NCI-H524 treated with DMSO at 0.1 percent for 48 hours (cell line): Measurements from ENCODE around the gene PTPN11.
"Not testable (repeated sequence)": the region's sequence is repeated elsewhere in the genome, so short reads cannot be mapped to it uniquely, and the experiment has no call there.

Source experiments
- DNase-seq: peaks from one replicate; lab custom pipeline; 2025; lab: John Stamatoyannopoulos, UW

Gene PTPN11

GRCh38 chr12:112448165-112448564 lies 29.4 kb downstream of the PTPN11 start:
- not testable (repeated sequence) for DNase-seq

DNA sequence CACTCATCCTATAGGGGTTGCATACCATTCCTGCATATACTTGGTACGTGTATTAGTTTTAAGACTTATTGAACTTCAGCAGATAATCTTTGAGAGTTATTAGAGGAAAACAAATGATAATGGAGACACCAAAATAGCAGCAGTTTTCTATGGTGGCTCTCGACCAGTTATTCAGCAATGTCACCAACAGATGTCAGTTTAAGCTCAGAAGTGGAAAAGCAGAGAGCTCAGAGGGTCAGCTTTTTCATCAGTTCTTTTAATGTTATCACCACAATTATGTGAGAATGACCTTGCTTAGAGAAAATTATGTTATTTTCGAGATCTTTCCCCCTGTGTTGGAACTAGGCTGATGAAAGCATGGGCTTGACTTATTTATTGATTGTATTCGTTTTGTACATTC lies 32.0 kb downstream of the PTPN11 start:
- no peak for DNase-seq

DNA sequence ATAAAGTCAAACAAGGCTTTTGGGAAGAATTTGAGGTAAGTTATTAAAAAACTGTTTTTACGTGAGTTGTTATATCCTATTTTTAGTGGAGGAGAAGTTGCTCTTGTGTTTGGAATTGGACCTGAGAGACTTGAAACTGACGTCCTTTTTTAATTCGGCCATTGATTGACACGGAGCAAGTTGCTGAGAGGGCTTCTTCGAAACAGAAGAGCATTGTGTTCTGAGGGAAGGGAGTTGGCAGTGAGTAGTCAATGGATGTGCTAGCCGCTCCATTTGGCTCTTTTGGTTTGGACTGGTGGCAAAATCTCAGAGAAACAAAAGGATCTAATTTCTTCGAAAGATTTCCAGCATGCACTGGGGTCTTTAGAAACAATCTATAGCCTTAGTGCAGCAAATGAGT lies 37.3 kb downstream of the PTPN11 start:
- no peak for DNase-seq

GRCh38 chr12:112457142-112457541 lies 38.4 kb downstream of the PTPN11 start:
- not testable (repeated sequence) for DNase-seq

GRCh38 chr12:112458330-112458729 lies 39.6 kb downstream of the PTPN11 start:
- no peak for DNase-seq

GRCh38 chr12:112458751-112459150 lies 40.0 kb downstream of the PTPN11 start:
- no peak for DNase-seq

- DNase-seq = no peak
These were observed 44.7 kb downstream of the PTPN11 start for GRCh38 chr12:112463478-112463877.

GRCh38 chr12:112464605-112465004 lies 45.9 kb downstream of the PTPN11 start:
- no peak for DNase-seq

- DNase-seq = no peak
These were observed 47.3 kb downstream of the PTPN11 start for GRCh38 chr12:112466011-112466422.

GRCh38 chr12:112466835-112467234 lies 48.1 kb downstream of the PTPN11 start:
- no peak for DNase-seq

- no peak for DNase-seq
These were observed 49.3 kb downstream of the PTPN11 start for GRCh38 chr12:112468046-112468445.

- no peak for DNase-seq
These were observed 54.3 kb downstream of the PTPN11 start for GRCh38 chr12:112473056-112473455.

DNA sequence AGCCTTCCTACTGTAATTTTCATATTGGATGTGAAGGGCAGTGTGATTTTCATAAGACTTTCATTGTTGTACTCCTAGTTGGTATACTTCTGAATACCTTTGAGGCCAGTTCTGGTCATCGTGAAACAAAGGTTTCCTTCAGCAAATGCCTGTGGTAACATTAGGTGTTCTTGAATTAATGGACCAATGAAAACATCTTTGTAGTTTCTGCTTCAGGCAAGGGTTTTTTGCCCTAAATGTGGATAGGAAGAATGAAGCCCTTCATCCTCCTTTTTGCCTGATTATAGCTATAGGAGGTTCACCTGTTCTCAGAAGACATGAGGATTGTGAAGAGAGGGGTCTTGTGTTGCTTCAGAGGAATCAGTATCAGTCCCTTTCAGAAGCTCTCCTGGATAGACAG lies 60.7 kb downstream of the PTPN11 start:
- DNase-seq = no peak

DNA sequence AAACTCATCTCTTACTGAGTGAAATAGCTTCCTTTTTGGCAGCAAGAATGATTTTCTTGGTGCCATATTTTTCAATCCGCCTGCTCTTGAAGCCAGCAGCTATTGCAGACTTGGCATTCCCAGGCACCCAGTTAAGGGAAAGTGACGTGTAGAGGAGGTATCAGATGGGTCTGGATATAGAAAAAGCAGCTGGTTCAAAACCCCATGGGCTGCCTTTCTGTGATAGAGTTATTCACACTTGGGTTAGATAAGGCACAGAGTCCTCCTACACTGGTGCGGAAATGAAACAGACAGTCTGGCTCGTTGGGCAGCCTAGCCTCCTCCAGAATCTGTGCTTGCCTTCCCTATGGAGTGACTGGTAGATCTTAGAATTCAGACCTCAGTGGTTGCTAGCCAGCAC lies 62.2 kb downstream of the PTPN11 start:
- no peak for DNase-seq

DNA sequence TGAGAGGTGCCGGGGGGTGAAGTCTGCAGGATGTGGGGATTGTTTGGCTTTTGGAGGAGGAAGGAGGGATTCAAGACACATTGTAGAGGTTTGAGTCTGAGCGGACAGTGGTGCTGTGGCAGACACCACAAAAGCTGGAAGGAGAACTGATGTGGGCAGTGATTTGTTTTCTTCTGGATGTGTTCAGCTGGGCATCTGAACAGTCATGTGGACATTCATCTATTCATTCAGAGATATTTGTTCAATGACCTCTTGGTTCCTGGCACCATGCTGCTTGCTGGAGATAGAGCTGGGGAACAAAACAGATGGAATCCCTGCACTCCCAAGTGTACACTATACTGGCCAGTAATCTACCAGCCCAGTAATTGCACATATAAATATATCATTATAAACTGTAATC lies 64.0 kb downstream of the PTPN11 start:
- no peak for DNase-seq

GRCh38 chr12:112486361-112486760 lies 67.6 kb downstream of the PTPN11 start:
- DNase-seq = no peak

GRCh38 chr12:112488257-112488876 lies 69.6 kb downstream of the PTPN11 start:
- DNase-seq = no peak

DNA sequence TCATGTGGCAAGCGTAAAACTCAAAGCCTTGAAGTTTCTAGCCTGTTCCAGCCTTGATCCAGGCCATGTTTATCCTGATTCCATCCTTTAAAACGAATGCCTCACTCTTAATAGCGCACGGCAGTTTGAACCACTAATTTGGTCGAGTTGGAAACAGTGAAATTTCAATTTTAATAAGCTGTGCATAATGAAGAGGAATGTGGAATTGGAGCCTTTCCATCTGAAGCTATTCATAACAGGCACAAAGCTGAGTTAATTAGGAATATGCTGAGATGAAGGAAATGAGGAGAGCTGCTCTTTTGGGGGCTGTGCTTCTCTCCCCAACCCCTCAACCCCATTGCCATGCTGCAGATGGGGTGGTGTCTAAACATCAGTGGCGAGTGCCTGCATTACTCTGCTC lies 70.7 kb downstream of the PTPN11 start:
- no peak for DNase-seq

DNA sequence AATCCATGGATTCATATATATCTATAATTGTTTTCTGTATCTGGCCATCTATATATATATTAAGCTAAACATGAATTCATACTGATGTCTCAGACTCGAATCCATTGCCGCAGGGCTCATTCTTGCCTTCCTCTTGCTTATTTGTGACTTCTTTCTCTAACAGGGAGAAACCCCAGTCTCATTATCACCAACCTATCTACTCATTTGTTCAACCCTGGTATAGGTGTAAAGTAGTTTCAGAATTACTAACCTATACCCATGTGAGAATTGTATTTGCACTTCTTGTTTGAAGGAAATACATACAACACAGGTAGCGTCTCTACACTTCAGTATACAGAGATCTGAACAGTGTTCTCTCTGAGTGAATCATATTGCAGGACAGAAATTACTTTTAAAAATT lies 77.7 kb downstream of the PTPN11 start:
- DNase-seq = no peak

DNA sequence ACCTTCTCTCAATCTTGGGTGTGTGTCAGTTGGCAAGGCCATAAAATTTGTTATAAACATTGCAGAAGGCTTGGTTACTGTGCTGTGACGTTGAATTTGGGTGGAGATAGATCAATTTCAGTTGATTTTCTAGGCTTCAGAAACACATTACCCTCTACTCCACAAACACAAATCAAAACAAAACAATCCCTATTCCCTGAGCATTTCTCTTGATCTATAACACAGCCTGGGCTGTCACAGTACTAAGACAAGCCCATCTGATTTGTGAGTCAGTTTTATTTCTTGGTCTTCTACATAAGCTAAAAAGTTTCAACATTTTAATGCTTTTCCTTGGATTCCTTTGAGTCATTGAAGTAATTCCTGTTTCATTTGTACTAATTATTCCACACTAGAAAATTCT lies 79.8 kb downstream of the PTPN11 start:
- DNase-seq = no peak

- DNase-seq = no peak
These were observed 84.8 kb downstream of the PTPN11 start for GRCh38 chr12:112503512-112503911.

GRCh38 chr12:112506513-112507166 lies 87.9 kb downstream of the PTPN11 start:
- no peak for DNase-seq

- DNase-seq = no peak
These were observed 94.7 kb downstream of the PTPN11 start for GRCh38 chr12:112513471-112513870.

DNA sequence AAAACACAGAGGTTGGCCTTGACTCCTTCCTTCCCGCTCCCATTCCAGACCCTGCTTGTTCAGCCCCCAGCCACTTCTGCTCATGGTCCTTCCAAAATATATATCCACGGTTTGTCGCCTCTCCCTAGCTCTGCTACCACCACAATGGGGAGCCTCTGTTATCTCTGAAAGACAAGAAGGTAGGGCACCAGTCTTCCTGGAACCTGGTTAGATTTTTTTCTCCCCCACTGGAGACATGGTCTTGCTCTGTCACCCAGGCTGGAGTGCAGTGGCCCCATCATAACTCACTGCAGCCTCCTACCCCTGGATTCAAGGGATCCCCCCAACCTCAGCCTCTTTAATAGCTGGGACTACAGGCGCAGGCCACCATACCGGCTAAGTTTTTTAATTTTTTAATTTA lies 95.7 kb downstream of the PTPN11 start:
- no peak for DNase-seq
